Measurements from ENCODE around the gene TSPAN18. TPM values are rescaled to one million over a fixed set of nuclear protein-coding genes. Genes with fewer than 3 reads are reported as not detected.

TSPAN18 gene
- total RNA-seq, 1 donor from 2014 or later: 31.5 TPM

DNA sequence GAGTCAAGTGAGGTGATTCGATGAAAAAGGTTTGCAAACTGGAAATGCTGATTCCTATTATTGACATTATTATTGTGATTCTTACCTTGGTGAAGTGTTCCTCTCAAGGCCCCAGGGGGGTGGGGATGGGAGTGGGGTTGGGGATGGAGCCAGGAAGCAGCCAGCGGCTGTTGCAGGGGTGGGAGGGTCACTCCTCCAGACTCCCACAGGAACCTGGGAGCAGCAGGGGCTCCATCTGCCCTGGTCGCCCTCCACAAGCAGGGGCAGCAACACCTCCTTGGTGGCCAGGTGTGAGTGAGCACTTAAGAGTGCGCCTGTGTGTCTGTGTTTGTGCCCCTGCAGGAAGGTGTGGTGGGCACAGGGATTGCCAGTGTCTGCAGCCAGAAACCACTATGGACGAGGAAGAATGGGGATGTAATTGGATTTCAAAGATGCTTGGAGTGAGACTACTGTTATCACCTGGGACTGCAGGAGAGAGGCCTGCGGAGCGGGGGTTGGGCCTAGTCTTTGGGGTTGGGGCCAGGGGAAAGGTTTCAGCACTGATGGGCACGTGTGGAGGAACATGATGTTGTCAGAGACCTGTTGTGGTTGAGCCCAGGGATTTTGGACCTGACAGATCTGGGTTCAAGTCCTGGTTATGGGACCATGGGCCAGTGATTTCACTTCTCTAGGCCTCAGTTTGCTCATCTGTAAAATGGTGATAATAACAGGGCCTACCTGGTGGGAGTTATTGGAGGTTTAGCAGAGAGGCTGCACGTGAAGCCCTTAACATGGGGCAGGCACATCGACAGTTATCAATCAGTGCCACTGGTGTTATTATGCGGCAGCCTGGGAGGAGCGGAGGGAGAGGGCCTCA, 227.5 kb downstream of the TSPAN18 start:
- no peak for DNase-seq (ENCODE audit: low read depth in 2 of 2)

- peak; percentile 82 to 97 for DNase-seq (ENCODE audit: low read depth in 2 of 2)
Measured at GRCh38 chr11:44955015-44955738, 228.4 kb downstream of the TSPAN18 start.

DNA sequence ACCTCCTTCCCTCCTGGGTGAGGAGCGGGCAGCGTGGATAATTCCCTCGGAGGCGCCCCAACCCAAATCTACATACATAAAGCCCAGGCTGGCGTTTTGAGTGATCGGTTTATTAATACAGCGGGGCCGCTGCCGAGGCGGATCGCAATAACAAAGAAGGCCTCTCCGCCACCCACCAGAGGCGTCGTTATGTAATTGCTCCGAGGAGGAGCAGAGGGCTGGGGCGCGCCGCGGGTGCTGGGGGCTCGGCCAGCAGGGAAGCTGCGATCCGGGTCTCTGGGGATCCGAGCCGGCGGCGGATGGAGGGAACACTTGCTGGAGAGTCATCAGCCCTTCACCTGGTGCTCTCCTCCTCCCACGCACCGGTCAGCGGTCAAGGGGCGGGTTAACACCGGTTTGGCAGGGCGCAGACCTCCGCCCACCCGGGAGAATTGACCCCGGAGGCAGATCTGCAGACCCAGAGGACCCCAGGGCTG, 230.3 kb downstream of the TSPAN18 start:
- DNase-seq (ENCODE audit: low read depth in 2 of 2): no peak

GRCh38 chr11:44957776-44958564, 231.2 kb downstream of the TSPAN18 start:
- DNase-seq (ENCODE audit: low read depth in 2 of 2): no peak

GRCh38 chr11:44959064-44959463, 232.3 kb downstream of the TSPAN18 start:
- no peak for DNase-seq (ENCODE audit: low read depth in 2 of 2)

GRCh38 chr11:44960200-44960845, 233.6 kb downstream of the TSPAN18 start:
- DNase-seq (ENCODE audit: low read depth in 2 of 2): no peak

DNA sequence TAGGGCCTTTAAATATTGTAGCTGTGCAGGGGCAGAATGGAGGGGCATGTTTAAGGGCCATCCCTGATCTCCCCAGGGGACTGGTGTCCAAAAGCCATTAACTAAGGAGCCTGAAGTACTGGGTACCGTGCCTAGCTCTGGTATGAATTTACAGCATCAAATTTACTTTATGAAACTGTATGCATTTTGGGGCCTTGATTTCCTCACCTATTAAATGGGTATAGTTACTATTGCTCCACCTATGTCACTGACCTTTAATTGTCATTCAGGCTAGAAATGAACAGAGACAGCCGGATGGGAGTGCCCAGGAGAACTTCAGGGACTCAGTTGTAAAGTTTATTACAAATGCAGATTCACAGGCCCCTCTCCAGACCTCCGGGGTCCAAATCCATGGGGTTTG, 235.7 kb downstream of the TSPAN18 start:
- DNase-seq (ENCODE audit: low read depth in 2 of 2): no peak

DNA sequence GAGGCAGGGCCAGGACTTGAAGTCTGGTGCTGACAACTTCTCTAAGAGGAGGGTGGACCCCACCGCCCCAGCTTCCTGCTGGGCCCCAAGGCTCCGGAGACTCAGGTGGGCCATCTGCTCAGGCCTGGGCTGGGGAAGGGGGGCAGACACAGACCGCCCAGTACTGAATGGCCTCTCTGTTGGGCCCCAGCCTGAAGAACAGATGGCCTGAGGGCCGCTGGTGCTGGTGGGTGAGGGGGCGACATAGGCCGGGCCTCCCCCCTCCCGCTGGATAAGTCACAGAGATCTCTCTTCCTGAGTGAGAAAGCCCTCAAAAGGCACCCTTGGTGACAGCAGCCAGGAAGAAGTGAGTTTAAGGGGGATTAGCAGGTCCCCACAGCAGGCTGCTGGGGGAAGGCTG, 236.4 kb downstream of the TSPAN18 start:
- no peak for DNase-seq (ENCODE audit: low read depth in 2 of 2)

GRCh38 chr11:44963948-44964347, 237.2 kb downstream of the TSPAN18 start:
- DNase-seq (ENCODE audit: low read depth in 2 of 2): no peak

GRCh38 chr11:44964526-44965209, 237.9 kb downstream of the TSPAN18 start:
- no peak for DNase-seq (ENCODE audit: low read depth in 2 of 2)

DNA sequence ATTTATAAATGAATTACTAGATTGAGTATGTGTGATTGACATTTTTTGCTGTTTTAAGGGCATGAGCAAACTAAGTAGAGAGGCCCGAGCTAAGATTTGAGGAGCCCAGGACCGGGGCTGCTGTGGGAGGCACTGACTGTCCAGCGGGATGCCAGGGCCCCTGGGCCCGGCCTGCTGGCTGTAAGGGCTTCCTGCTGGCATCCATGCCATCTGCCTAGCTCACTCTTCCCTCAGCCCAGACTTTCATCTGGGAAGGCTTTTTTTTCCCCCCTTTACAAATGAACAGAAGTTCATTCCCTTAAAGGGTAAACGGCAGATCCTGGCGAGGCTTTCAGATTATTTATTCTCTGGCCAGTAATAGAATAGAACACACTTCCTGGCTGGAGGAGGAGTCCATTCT, 239.9 kb downstream of the TSPAN18 start:
- DNase-seq (ENCODE audit: low read depth in 2 of 2): no peak

DNA sequence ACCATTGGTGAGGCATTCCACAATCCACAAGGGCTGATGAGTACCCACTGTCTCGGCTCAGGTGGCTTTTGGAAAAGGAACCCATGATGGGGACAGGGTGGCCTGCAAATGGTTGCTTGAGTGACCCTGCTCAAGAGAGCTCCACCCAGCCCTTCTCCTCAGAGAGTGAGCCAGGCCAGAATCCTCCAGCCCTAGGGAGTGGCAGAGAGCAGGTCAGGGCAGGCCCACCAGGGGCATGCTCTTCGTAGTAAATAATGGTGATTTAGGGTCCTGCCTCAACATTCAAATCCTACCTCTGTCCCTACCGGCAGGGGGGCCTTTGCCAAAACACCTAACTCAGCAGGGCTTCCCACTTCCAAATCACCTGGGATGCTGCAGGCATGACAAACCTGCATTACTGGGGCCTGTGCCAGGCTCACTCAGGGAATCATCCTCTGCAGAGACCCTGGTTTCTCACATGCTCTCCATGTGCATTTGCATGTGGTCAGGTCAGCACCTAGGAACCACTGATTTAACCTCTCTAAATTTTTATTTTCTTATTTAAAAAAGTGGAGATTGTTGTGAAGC, 241.3 kb downstream of the TSPAN18 start:
- DNase-seq (ENCODE audit: low read depth in 2 of 2): no peak

- no peak for DNase-seq (ENCODE audit: low read depth in 2 of 2)
Measured at GRCh38 chr11:44968510-44968909, 241.7 kb downstream of the TSPAN18 start.

DNA sequence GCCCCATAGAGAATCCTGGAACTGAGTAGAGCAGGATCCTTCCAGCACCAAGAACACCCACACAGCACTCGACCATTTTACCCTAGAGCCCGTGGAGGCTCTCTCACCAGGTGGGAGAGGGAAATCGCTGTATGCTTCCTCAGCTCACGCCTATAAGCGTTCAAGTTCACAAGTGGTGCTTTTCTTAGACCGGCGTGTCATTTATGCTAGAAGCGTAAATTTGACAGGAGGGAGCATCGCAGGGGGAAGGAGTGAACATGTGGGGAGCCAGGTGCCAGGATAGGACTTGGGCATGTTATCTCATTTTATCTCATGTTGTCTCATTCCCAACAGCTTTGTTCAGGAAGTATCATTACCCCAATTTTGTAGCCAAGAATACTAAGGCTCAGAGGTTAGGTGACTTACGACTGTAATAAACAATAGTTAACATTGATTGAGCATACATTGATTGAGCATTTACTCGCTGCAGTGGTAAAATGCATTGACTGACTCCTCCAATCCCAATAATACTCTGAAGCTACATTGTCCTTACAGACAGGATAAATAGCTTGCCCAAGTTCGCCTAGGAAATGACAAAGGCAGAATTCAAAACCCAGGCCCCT, 243.0 kb downstream of the TSPAN18 start:
- no peak for DNase-seq (ENCODE audit: low read depth in 2 of 2)

- DNase-seq (ENCODE audit: low read depth in 2 of 2): no peak
Measured at GRCh38 chr11:44970293-44970692, 243.5 kb downstream of the TSPAN18 start.

DNA sequence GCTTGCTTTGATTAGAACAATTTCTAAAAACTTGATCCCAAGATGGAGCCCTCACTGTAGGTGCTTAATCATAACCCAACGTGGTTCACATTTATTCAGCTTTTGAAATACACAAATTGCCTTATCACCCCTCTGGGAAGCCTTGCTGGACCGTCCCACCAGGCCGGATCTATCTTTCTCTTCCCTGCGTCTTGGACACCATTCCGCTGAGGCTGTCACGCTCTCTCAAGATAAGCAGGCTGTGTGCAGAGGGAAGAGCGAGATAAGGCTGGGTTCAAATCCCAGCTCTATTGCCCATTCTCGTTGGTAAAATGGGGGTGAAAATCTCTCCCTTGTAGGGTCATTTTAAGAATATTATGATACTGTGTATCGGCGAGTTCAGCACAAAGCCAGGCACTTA, 244.4 kb downstream of the TSPAN18 start:
- DNase-seq (ENCODE audit: low read depth in 2 of 2): no peak

DNA sequence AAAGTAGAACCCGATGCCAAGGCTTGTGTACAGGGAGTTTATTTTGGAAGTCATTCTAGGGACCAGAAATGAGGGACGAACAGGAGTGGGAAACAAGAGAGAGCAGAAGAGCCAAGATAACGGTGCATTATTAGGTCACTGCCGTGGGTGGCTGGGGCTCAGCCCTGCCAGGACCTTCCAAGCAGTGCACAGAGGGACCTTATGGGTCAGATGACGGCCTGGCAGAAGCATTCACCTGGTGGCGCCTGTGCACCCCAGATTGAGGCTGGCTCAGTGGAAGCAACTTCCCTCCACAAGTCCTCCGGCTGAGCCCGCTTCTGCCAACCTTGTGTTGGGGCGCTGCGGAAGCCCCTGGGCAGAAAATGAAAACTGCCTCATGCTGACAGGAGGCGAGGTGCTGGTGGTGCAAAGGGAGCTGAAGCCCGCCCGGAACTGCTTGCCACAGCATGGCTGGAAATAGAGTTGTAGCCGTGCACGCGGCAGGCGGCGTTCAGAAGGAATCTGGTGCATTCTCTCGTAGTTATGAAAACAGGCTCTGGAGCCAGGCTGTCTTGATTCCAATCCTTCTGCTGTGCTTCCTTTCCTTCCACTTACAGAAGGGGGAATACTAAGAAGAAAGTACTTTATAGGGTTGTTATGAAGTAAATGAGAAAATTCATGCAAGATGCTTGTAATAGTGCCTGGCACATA, 246.1 kb downstream of the TSPAN18 start:
- no peak for DNase-seq (ENCODE audit: low read depth in 2 of 2)

DNA sequence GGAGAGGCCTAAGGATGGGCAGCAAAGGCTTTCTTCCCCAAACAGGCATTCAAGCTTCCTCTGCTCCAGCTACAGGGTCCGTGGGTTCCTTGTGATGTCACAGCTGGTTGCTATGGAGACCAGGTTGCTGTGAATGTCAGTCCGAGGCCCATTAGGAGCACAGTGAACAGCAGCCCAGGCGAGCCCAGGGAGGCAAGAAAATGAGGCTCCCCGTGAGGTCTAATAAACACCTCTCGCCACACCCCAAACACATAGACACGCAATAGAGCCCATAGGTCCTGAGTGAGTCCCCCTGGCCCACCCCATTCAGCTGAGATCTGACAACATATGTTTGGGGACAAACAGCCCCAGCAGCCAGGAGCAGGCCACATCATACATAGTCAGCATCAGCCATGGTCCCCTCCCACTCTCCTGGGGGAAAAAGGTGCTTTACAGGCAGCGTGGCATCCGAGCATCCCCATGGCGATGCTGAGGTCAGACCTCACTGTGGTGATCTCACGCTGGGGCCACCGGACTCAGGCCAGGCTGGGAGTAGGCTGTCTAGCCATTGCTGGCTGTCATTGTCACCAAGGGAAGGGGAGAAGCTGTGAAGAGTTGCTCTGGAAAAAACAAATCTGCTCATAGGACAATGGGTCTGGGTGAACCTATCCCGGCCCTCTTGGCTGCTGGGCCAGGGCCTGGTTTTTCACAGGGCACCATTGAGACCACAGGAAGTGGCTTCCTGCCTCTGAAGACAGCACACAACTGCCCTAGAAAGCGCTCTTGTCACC, 247.1 kb downstream of the TSPAN18 start:
- DNase-seq (ENCODE audit: low read depth in 2 of 2): no peak
